Type B pancreatic cell (in vitro differentiated cells): ENCODE results near the gene C1R. TPM values are rescaled to one million over a fixed set of nuclear protein-coding genes. Genes with fewer than 3 reads are reported as not detected.
"Not testable (repeated sequence)": the region's sequence is repeated elsewhere in the genome, so short reads cannot be mapped to it uniquely, and the experiment has no call there.

Source experiments
- DNase-seq: peaks from one replicate; pipeline ENCODE4 v3.0.0; 2021; ENCODE audit warnings: mixed read lengths; ENCODE audit not compliant: unreplicated experiment; ENCODE audit errors: extremely low spot score
- H3K27ac Mint-ChIP-seq: 2 replicates; pipeline ENCODE4 v1.8.0; 2021; ENCODE audit warnings: mild to moderate bottlenecking, mixed read lengths
- H3K27me3 Mint-ChIP-seq: 2 replicates; pipeline ENCODE4 v1.8.0; 2021; ENCODE audit warnings: mixed read lengths
- H3K36me3 Mint-ChIP-seq: 2 replicates; pipeline ENCODE4 v1.8.0; 2021; ENCODE audit warnings: mixed read lengths
- H3K4me1 Mint-ChIP-seq: one replicate; pipeline ENCODE4 v1.8.0; 2021; ENCODE audit warnings: mixed read lengths; ENCODE audit not compliant: unreplicated experiment
- H3K4me3 Mint-ChIP-seq: 2 replicates; pipeline ENCODE4 v1.8.0; 2021; ENCODE audit warnings: mild to moderate bottlenecking, mixed read lengths
- H3K9me3 Mint-ChIP-seq: 2 replicates; pipeline ENCODE4 v1.8.0; 2021; ENCODE audit warnings: mixed read lengths
- CTCF ChIP-seq: fragments of 200-600 bp; sonication (generic); conservative IDR thresholded peaks from 2 replicates; pipeline ENCODE4 v1.5.0; 2021; ENCODE audit warnings: antibody characterized with exemption, mild to moderate bottlenecking
- total RNA-seq: library from RNA; stranded (reverse); gene quantifications from 2 replicates; pipeline ENCODE4 v1.2.1, GENCODE V29; 2021; ENCODE audit warnings: low replicate concordance

C1R gene
- total RNA-seq, 1 donor from 2014 or later: 6.5 TPM

GRCh38 chr12:7058850-7059395 is 33.3 kb downstream of the C1R start:
- Mint-ChIP-seq H3K4me1 (no peaks in the 10 kb centered on the region), H3K4me3 (no peak overlapping the region), H3K27me3 (peaks cover 50% of the 10 kb centered on the region), H3K9me3 (no peaks in the 10 kb centered on the region), H3K36me3 (no peaks in the 10 kb centered on the region), H3K27ac (no peak overlapping the region)
- no peak for DNase-seq
- TF ChIP-seq CTCF: no peak

DNA sequence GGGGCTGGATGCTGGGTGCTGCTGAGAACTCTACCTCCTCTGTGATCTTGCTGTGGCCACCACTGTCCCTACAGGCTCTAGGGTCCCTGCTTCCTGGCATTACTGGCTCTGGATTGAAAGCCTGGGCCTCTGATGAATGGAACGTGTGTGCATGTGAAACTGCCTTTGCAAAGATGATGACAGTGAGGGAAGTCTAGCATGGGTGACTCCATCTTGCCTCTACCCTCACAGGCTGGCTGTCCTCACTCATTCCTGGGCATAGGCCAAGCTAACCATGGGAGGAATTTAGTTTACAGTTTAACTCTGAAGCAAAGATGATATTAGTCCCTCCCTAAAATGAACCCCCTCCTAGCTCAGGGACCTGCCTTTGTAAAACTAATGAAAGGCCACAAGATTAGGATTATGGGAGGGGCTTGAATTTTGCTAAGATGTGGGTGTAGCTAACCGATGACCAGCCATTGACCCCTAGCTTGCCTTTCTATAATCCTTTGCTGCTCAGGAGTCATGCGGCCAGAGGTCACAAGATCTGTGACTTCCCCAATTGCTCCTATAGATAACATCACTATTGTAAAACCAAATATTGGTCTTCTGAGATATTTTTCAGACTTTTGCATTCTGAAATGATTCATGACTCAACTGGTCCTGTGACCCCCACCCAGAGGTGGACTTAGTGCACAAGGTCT is 33.9 kb downstream of the C1R start:
- no peak for DNase-seq
- Mint-ChIP-seq H3K27ac (no peak overlapping the region), H3K4me3 (no peak overlapping the region), H3K9me3 (no peaks in the 10 kb centered on the region), H3K27me3 (peaks cover 52% of the 10 kb centered on the region), H3K4me1 (no peaks in the 10 kb centered on the region), H3K36me3 (no peaks in the 10 kb centered on the region)
- no peak for TF ChIP-seq CTCF

DNA sequence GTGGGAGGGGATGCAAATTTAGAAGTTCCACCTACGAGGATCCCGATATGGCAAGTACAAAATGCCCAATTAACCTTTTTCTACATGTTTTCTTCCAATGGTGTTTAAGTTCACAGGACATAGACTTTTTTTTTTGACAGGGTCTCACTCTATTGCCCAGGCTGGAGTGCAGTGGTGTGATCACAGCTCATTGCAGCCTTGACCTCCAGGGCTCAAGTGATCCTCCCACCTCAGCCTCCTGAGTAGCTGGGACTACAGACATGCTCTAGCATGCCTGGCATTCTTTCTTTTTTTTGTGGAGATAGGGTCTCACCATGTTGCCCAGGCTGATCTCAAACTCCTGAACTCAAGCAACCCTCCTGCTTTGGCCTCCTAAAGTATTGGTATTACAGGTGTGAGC is 36.5 kb downstream of the C1R start:
- not testable (repeated sequence) for H3K36me3 Mint-ChIP-seq, H3K4me1 Mint-ChIP-seq, H3K27ac Mint-ChIP-seq, H3K4me3 Mint-ChIP-seq, DNase-seq, H3K9me3 Mint-ChIP-seq
- peaks cover 56% of the 10 kb centered on the region for H3K27me3 Mint-ChIP-seq

- peaks cover 55% of the 10 kb centered on the region for H3K27me3 Mint-ChIP-seq
- H3K9me3 Mint-ChIP-seq: no peaks in the 10 kb centered on the region
Measured at GRCh38 chr12:7054925-7055324, 37.3 kb downstream of the C1R start.

GRCh38 chr12:7049973-7050372 is 42.3 kb downstream of the C1R start:
- H3K9me3 Mint-ChIP-seq, DNase-seq, H3K4me3 Mint-ChIP-seq, H3K4me1 Mint-ChIP-seq, H3K36me3 Mint-ChIP-seq, H3K27ac Mint-ChIP-seq: not testable (repeated sequence)
- H3K27me3 Mint-ChIP-seq: peaks cover 38% of the 10 kb centered on the region

More at GRCh38 chr12:7054925-7055324, 37.3 kb downstream of the C1R start:
- Mint-ChIP-seq H3K4me1 (no peaks in the 10 kb centered on the region), H3K27ac (no peak overlapping the region), H3K4me3 (no peak overlapping the region), H3K36me3 (peaks cover 3% of the 10 kb centered on the region)
- DNase-seq: no peak
- TF ChIP-seq CTCF: no peak

GRCh38 chr12:7049445-7049951 is 42.7 kb downstream of the C1R start:
- DNase-seq, H3K4me3 Mint-ChIP-seq, H3K9me3 Mint-ChIP-seq: not testable (repeated sequence)

DNA sequence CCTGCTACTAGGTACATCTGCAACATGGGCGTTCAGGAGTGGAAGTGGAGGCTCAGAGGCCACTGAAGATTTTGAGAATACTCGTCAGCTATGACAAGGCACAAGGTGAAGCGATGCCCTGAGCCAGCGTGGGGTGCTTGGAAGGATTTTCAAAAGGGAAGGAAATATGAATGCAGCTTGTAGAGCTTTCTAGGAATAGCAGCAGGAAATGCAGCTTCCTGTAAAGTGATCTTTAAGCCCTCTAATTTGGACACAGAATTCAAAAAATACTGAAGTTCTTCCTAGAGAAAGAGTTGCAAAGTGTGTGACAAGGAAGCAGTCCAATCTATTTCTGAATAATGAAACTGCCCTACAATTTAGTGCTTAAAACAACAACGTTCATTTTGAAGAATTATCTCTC is 44.9 kb downstream of the C1R start:
- Mint-ChIP-seq H3K4me3 (no peak overlapping the region), H3K27me3 (peaks cover 21% of the 10 kb centered on the region), H3K27ac (no peak overlapping the region), H3K36me3 (peaks cover 3% of the 10 kb centered on the region), H3K9me3 (no peaks in the 10 kb centered on the region), H3K4me1 (no peaks in the 10 kb centered on the region)
- no peak for TF ChIP-seq CTCF
- no peak for DNase-seq

More at GRCh38 chr12:7049445-7049951, 42.7 kb downstream of the C1R start:
- peaks cover 36% of the 10 kb centered on the region for H3K27me3 Mint-ChIP-seq
- not testable (repeated sequence) for H3K36me3 Mint-ChIP-seq, H3K4me1 Mint-ChIP-seq, H3K27ac Mint-ChIP-seq
